Measurements from ENCODE around the gene KIRREL3.

The KIRREL3 gene

GRCh38 chr11:126466236-126467045 lies 534.1 kb downstream of the KIRREL3 start:
- no peak for DNase-seq (ENCODE audit: low spot score)

GRCh38 chr11:126465573-126466188 lies 534.9 kb downstream of the KIRREL3 start:
- DNase-seq (ENCODE audit: low spot score) = no peak

- no peak for DNase-seq (ENCODE audit: low spot score)
Observed at GRCh38 chr11:126464796-126465195, 535.8 kb downstream of the KIRREL3 start.

- no peak for DNase-seq (ENCODE audit: low spot score)
Observed at GRCh38 chr11:126462422-126462821, 538.1 kb downstream of the KIRREL3 start.

- no peak for DNase-seq (ENCODE audit: low spot score)
Observed at GRCh38 chr11:126461996-126462395, 538.6 kb downstream of the KIRREL3 start.

GRCh38 chr11:126461096-126461440 lies 539.5 kb downstream of the KIRREL3 start:
- DNase-seq (ENCODE audit: low spot score) = no peak

GRCh38 chr11:126460417-126461095 lies 540.0 kb downstream of the KIRREL3 start:
- DNase-seq (ENCODE audit: low spot score) = no peak

GRCh38 chr11:126459691-126460281 lies 540.8 kb downstream of the KIRREL3 start:
- no peak for DNase-seq (ENCODE audit: low spot score)

GRCh38 chr11:126457817-126458216 lies 542.8 kb downstream of the KIRREL3 start:
- DNase-seq (ENCODE audit: low spot score) = no peak

- no peak for DNase-seq (ENCODE audit: low spot score)
Observed at GRCh38 chr11:126456783-126457542, 543.6 kb downstream of the KIRREL3 start.

GRCh38 chr11:126456089-126456488 lies 544.5 kb downstream of the KIRREL3 start:
- no peak for DNase-seq (ENCODE audit: low spot score)

- no peak for DNase-seq (ENCODE audit: low spot score)
Observed at GRCh38 chr11:126452241-126453101, 548.1 kb downstream of the KIRREL3 start.

- DNase-seq (ENCODE audit: low spot score) = no peak
Observed at GRCh38 chr11:126451211-126451802, 549.3 kb downstream of the KIRREL3 start.

- no peak for DNase-seq (ENCODE audit: low spot score)
Observed at GRCh38 chr11:126450806-126451205, 549.8 kb downstream of the KIRREL3 start.

- DNase-seq (ENCODE audit: low spot score) = no peak
Observed at GRCh38 chr11:126450198-126450597, 550.4 kb downstream of the KIRREL3 start.

- no peak for DNase-seq (ENCODE audit: low spot score)
Observed at GRCh38 chr11:126446581-126446980, 554.0 kb downstream of the KIRREL3 start.

GRCh38 chr11:126444072-126444471 lies 556.5 kb downstream of the KIRREL3 start:
- DNase-seq (ENCODE audit: low spot score) = no peak

- no peak for DNase-seq (ENCODE audit: low spot score)
Observed at GRCh38 chr11:126443120-126443519, 557.5 kb downstream of the KIRREL3 start.

GRCh38 chr11:126440792-126441514 lies 559.6 kb downstream of the KIRREL3 start:
- peak; percentile 71 for DNase-seq (ENCODE audit: low spot score)

- no peak for DNase-seq (ENCODE audit: low spot score)
Observed at GRCh38 chr11:126440276-126440675, 560.3 kb downstream of the KIRREL3 start.

Data from kidney tubule cell (primary cell).